ENCODE results near the gene ANKRD55. TPM values are rescaled to one million over a fixed set of nuclear protein-coding genes. Genes with fewer than 3 reads are reported as not detected.
A peak's percentile ranks its signal among the peaks of the same experiment; 100 is the strongest.

Gene ANKRD55
- total RNA-seq, 1 donor from 2014 or later = 0.18 TPM

DNA sequence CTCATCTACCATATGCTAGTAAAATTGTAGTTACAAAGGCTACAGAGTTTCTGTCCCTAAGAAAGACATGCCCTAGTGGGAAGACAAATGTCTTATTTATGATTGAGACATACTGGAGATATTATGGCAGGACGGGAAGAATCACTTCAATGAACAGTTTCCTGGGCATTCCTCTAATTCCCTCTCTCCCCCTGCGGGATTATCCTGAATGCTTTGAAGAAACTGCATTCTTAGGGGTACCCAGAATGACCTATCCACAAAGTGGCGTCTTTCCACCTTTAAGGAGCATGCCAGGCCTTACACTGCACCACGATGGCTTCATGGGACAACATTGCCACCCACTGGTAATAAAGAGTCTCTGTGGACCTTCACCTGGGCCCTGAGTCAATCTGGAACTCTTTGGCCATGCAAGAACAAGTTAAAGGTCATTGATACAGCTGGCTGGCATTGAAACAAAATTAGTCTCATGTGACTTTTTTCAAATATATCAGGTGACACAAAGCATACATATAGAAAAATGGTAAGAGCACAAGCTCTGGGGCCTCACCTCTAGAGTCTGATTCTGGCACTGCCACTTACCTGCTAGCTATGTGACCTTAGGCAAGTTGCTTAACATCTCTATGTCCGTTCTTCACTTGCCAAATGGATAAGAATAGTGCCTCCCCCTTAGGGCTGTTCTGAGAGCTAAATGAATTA is 32.0 kb downstream of the ANKRD55 start:
- Mint-ChIP-seq H3K27ac (peak overlapping the region; percentile 40), H3K4me1 (peaks cover 7% of the 10 kb centered on the region), H3K36me3 (no peaks in the 10 kb centered on the region), H3K4me3 (no peak overlapping the region), H3K9me3 (peaks cover 3% of the 10 kb centered on the region), H3K27me3 (ENCODE audit: low read depth) (no peaks in the 10 kb centered on the region)
- TF ChIP-seq, protein P1, sequence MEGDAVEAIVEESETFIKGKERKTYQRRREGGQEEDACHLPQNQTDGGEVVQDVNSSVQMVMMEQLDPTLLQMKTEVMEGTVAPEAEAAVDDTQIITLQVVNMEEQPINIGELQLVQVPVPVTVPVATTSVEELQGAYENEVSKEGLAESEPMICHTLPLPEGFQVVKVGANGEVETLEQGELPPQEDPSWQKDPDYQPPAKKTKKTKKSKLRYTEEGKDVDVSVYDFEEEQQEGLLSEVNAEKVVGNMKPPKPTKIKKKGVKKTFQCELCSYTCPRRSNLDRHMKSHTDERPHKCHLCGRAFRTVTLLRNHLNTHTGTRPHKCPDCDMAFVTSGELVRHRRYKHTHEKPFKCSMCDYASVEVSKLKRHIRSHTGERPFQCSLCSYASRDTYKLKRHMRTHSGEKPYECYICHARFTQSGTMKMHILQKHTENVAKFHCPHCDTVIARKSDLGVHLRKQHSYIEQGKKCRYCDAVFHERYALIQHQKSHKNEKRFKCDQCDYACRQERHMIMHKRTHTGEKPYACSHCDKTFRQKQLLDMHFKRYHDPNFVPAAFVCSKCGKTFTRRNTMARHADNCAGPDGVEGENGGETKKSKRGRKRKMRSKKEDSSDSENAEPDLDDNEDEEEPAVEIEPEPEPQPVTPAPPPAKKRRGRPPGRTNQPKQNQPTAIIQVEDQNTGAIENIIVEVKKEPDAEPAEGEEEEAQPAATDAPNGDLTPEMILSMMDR (IDR thresholded peaks at IDR 0.05; ENCODE audit: unreplicated experiment) = no peak
- no peak for DNase-seq (ENCODE audit: low spot score in 2 of 2, unreplicated experiment in 2 of 2)

DNA sequence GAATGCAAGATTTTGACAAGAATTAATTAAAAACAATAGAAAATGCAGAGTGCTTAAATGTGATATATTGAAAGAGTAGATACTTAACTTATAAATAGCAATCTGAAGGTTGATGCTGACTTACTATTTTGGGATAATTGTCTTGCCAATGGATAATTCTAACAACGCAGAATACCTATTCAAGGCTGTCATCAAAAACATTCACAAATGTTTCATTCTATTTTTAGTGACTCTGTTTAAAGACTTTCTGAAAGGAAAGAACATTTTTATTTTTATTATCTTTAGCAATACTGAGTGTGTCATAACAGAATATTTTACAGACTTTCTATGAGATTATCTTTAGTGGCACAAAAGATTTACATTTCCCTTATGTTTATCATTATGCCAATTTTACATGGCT is 38.1 kb downstream of the ANKRD55 start:
- H3K4me1 Mint-ChIP-seq = peaks cover 6% of the 10 kb centered on the region
- TF ChIP-seq, protein P1 (IDR thresholded peaks at IDR 0.05; ENCODE audit: unreplicated experiment) = no peak
- no peaks in the 10 kb centered on the region for H3K36me3 Mint-ChIP-seq
- H3K27me3 Mint-ChIP-seq (ENCODE audit: low read depth) = no peaks in the 10 kb centered on the region
- no peak for DNase-seq (ENCODE audit: low spot score in 2 of 2, unreplicated experiment in 2 of 2)
- H3K27ac Mint-ChIP-seq = no peak overlapping the region
- H3K9me3 Mint-ChIP-seq = peaks cover 6% of the 10 kb centered on the region
- H3K4me3 Mint-ChIP-seq = no peak overlapping the region

DNA sequence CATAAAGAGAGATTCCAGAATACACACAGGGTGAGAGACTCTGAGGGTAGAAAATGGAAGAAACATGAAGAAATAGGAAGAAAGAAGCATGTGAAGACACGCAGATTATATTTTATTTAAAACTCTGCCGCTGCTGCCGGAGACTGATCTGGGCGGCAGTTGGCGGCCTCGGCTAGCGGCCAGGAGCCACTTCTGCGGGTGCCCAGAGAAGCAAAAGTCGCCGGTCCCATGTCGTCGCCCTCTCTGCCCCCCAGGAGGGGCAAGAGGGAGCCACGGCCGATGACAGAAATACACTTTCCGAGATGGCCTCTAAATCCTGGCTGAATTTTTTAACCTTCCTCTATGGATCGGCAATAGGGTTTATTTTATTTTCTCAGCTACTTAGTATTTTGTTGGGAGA is 40.9 kb downstream of the ANKRD55 start:
- Mint-ChIP-seq H3K27ac (no peak overlapping the region), H3K36me3 (no peaks in the 10 kb centered on the region), H3K9me3 (peaks cover 17% of the 10 kb centered on the region), H3K4me3 (no peak overlapping the region), H3K4me1 (peaks cover 6% of the 10 kb centered on the region), H3K27me3 (ENCODE audit: low read depth) (no peaks in the 10 kb centered on the region)
- no peak for DNase-seq (ENCODE audit: low spot score in 2 of 2, unreplicated experiment in 2 of 2)
- TF ChIP-seq, protein P1 (IDR thresholded peaks at IDR 0.05; ENCODE audit: unreplicated experiment) = no peak

DNA sequence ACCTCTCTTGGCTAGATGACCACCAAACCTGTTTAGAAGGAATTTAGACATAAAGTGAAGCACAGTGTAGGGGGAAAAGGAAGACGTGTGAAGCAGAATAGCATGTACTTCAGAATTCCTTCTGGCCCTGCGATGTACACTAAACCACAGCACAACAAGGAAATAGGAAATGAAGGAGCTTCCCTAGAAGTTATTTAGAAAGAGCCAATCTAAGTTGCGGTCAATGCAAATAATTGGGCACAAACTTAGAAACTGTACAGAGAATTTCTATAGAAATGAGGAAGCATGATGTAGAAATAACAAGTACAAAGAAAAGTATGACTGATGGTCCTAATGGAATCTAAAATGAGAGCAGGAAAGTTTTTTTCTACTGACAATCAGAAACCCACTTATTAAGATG is 41.5 kb downstream of the ANKRD55 start:
- H3K27ac Mint-ChIP-seq = no peak overlapping the region
- TF ChIP-seq, protein P1 (IDR thresholded peaks at IDR 0.05; ENCODE audit: unreplicated experiment) = no peak
- peaks cover 6% of the 10 kb centered on the region for H3K4me1 Mint-ChIP-seq
- no peak for DNase-seq (ENCODE audit: low spot score in 2 of 2, unreplicated experiment in 2 of 2)
- no peak overlapping the region for H3K4me3 Mint-ChIP-seq
- H3K36me3 Mint-ChIP-seq = no peaks in the 10 kb centered on the region
- no peaks in the 10 kb centered on the region for H3K27me3 Mint-ChIP-seq (ENCODE audit: low read depth)
- H3K9me3 Mint-ChIP-seq = peaks cover 17% of the 10 kb centered on the region

DNA sequence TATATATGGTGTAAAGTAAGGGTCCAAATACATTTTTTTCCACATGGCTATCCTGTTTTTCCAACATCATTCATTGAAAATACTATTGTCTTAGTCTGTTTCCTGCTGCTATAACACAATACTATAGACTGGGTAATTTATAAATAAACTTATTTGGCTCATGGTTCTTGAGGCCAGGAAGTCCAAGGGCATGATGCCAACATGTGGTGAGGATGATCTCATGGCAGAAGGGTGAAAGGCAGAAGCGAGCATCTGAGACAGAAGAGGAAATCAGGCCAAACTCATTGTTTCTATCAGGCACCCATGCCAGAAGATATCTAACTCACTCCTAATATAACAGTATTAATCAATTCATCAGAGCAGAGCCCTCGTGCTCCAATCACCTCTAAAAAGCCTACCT is 42.6 kb downstream of the ANKRD55 start:
- peaks cover 17% of the 10 kb centered on the region for H3K9me3 Mint-ChIP-seq
- H3K27ac Mint-ChIP-seq = no peak overlapping the region
- peaks cover 6% of the 10 kb centered on the region for H3K4me1 Mint-ChIP-seq
- DNase-seq (ENCODE audit: low spot score in 2 of 2, unreplicated experiment in 2 of 2) = no peak
- TF ChIP-seq, protein P1 (IDR thresholded peaks at IDR 0.05; ENCODE audit: unreplicated experiment) = no peak
- no peaks in the 10 kb centered on the region for H3K27me3 Mint-ChIP-seq (ENCODE audit: low read depth)
- H3K36me3 Mint-ChIP-seq = no peaks in the 10 kb centered on the region
- no peak overlapping the region for H3K4me3 Mint-ChIP-seq

Data from mesothelial cell of epicardium (in vitro differentiated cells).